A673 (cell line): ENCODE data around the gene PTPRR. TPM values are rescaled to one million over a fixed set of nuclear protein-coding genes. Genes with fewer than 3 reads are reported as not detected.

Experiments used
- BruUV-seq: library from RNA; stranded (reverse); fragments of 400-500 nt; replicated peaks from 2 replicates; lab custom pipeline; 2021; lab: Mats Ljungman, UMichigan
- CTCF ChIA-PET: fragments of 300-600 bp; sonication (Branson Sonifier 250); formaldehyde crosslinking; loops from one replicate; lab custom pipeline; 2022; ENCODE audit warnings: antibody characterized with exemption; lab: Charles Lee
- POLR2A ChIA-PET: fragments of 300-600 bp; sonication (Branson Sonifier 250); formaldehyde crosslinking; loops from one replicate; lab custom pipeline; 2022; ENCODE audit warnings: antibody characterized with exemption; ENCODE audit not compliant: low non-redundant PET; lab: Charles Lee
- DNase-seq: peaks from one replicate; pipeline ENCODE4 v3.0.0-alpha.2; 2015; ENCODE audit warnings: low spot score
- H3K27ac ChIP-seq: fragments of 200-600 bp; sonication (generic); 2 replicates; pipeline ENCODE4 v1.5.1; 2016; ENCODE audit warnings: mixed run types, low read depth, mild to moderate bottlenecking, mixed read lengths, antibody characterized with exemption, low read length; ENCODE audit not compliant: poor library complexity, severe bottlenecking
- H3K27me3 ChIP-seq: fragments of 200-600 bp; sonication (generic); replicated peaks from 2 replicates; pipeline ENCODE4 v1.6.1; 2017; ENCODE audit warnings: mixed run types, low read depth, mild to moderate bottlenecking, mixed read lengths, antibody characterized with exemption, low read length; ENCODE audit not compliant: insufficient read depth, poor library complexity
- H3K36me3 ChIP-seq: fragments of 200-600 bp; sonication (generic); 2 replicates; pipeline ENCODE4 v1.6.1; 2016; ENCODE audit warnings: mixed run types, mild to moderate bottlenecking, mixed read lengths, antibody characterized with exemption, low read length; ENCODE audit not compliant: insufficient read depth, poor library complexity, severe bottlenecking
- H3K4me1 ChIP-seq: fragments of 200-600 bp; sonication (generic); 2 replicates; pipeline ENCODE4 v1.6.1; 2017; ENCODE audit warnings: mixed run types, mild to moderate bottlenecking, mixed read lengths, antibody characterized with exemption, low read length; ENCODE audit not compliant: insufficient read depth, poor library complexity, severe bottlenecking
- H3K4me3 ChIP-seq: fragments of 200-600 bp; sonication (generic); 2 replicates; pipeline ENCODE4 v1.5.1; 2016; ENCODE audit warnings: low read depth, mixed run types, mild to moderate bottlenecking, mixed read lengths, low read length; ENCODE audit not compliant: poor library complexity, severe bottlenecking
- H3K9me3 ChIP-seq: fragments of 200-600 bp; sonication (generic); 2 replicates; pipeline ENCODE4 v1.6.1; 2016; ENCODE audit warnings: mixed run types, low read depth, mild to moderate bottlenecking, mixed read lengths, antibody characterized with exemption, low read length; ENCODE audit not compliant: poor library complexity, severe bottlenecking
- CTCF ChIP-seq: fragments of 300-800, 200-600 bp; sonication (generic); conservative IDR thresholded peaks from 2 replicates; pipeline ENCODE4 v1.5.1; 2017; ENCODE audit warnings: low read depth, mild to moderate bottlenecking, antibody characterized with exemption, low read length, moderate library complexity, mixed read lengths
- EZH2 ChIP-seq: fragments of 200-600 bp; sonication (generic); IDR thresholded peaks from 2 replicates; pipeline ENCODE4 v1.6.1; 2017; ENCODE audit warnings: borderline replicate concordance, low read depth, mild to moderate bottlenecking, mixed read lengths, antibody characterized with exemption, low read length; ENCODE audit not compliant: poor library complexity, severe bottlenecking
- intact Hi-C: fragments of 100-400 bp; cut with micrococcal nuclease; formaldehyde crosslinking; loops from one replicate; pipeline ENCODE4 v1.10.0; 2022; ENCODE audit not compliant: unreplicated experiment
- total RNA-seq: library from RNA; stranded (reverse); gene quantifications from 2 replicates; pipeline ENCODE4 v1.2.3, GENCODE V29; 2021

Gene PTPRR
- total RNA-seq, 1 experiment from 2014 or later: not detected

DNA sequence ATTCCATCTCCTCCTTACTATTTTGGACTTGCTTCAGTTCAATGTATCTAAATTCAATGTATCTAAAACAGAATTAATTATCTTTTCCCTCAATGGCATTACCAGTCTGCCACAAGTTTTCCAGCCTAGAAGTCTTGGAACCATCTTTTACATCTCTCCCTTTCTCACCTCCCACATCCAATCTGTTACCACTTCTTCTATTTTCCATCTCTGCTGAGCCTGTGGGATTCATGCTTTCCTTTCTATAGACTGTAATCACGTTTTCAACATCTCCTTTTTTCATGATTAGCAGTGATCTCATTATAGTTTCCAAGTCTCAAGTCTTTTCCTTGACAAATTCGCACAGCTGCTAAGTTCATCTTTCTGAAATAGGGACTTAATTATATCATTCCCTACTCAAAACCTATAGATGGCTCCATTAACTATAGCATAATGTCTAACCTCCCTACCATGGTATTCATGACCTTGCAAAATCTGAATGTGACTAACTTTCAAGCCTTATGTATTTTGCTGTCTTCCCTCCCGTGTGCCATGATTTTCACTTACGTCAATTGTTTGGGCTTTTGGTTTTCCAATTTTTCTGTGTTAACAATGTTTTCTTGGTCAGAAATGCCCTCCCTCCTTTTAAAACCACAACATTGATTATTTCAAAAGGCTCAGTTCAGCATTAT is 262.8 kb downstream of the PTPRR start:
- CTCF ChIA-PET: no interaction called here

DNA sequence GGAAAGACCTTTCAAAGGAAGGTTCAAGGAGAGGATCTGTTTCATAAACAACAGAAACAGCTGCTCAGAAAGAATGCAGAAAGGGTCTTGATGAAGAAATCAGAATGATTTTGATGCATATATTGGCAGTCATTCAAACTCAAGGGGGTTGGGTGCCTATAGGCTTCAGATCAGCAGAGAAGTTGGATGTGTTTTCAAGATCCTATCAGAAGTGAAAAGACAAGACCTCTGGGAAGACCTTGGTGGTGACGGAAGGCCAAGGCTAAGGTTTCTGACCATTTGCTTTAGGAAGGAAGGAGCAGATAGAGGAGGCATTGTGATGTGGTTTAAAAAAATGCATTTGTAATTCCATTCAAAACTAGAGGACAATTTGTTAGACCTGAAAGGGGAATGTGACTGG is 268.1 kb downstream of the PTPRR start:
- CTCF ChIA-PET: no interaction called here
- no peak for DNase-seq
- H3K4me1 ChIP-seq: no peaks in the 10 kb centered on the region
- BruUV-seq: no TSS peak
- H3K4me3 ChIP-seq: no peak overlapping the region
- intact Hi-C loops: no loop called here
- H3K9me3 ChIP-seq: no peaks in the 10 kb centered on the region
- no peaks in the 10 kb centered on the region for H3K27me3 ChIP-seq
- no peaks in the 10 kb centered on the region for H3K36me3 ChIP-seq
- H3K27ac ChIP-seq: no peak overlapping the region
- POLR2A ChIA-PET: no interaction called here
- no peak for TF ChIP-seq CTCF
- TF ChIP-seq EZH2: no peak

More for the DNA sequence above, 262.8 kb downstream of the PTPRR start:
- Histone ChIP-seq H3K27me3 (no peaks in the 10 kb centered on the region), H3K36me3 (no peaks in the 10 kb centered on the region), H3K27ac (no peak overlapping the region), H3K9me3 (no peaks in the 10 kb centered on the region), H3K4me3 (no peak overlapping the region), H3K4me1 (no peaks in the 10 kb centered on the region)
- no TSS peak for BruUV-seq
- intact Hi-C loops: no loop called here
- no peak for DNase-seq
- POLR2A ChIA-PET: no interaction called here
- TF ChIP-seq EZH2: no peak
- TF ChIP-seq CTCF: no peak

DNA sequence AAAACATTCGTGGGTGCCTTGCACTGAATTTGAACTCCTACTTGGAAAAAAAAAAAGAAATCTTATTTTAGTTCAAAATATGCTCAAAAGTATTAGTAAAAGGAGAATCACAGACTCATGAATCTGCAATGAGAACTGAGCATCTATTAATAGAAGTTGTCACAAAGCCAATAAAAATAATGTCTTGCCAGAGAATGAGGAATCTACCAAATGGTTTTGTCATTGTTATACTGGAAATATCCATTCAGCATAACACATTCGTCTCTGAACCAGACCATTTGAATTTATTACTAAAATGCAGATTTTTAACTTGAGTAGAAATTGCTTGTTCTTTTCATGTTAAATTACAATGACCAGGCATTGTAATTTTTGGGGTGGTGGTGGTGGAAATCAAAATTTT is 271.7 kb downstream of the PTPRR start:
- intact Hi-C loops: no loop called here
- CTCF ChIA-PET: no interaction called here
- DNase-seq: no peak
- Histone ChIP-seq H3K9me3 (no peaks in the 10 kb centered on the region), H3K27ac (no peak overlapping the region), H3K4me1 (peaks cover 17% of the 10 kb centered on the region), H3K36me3 (no peaks in the 10 kb centered on the region), H3K27me3 (no peaks in the 10 kb centered on the region), H3K4me3 (no peak overlapping the region)
- no TSS peak for BruUV-seq
- TF ChIP-seq EZH2 (no peak), CTCF (no peak)
- POLR2A ChIA-PET: no interaction called here
